ENCODE measurements around the gene BLMH.
"Not testable (repeated sequence)": the region's sequence is repeated elsewhere in the genome, so short reads cannot be mapped to it uniquely, and the experiment has no call there.

The BLMH gene

DNA sequence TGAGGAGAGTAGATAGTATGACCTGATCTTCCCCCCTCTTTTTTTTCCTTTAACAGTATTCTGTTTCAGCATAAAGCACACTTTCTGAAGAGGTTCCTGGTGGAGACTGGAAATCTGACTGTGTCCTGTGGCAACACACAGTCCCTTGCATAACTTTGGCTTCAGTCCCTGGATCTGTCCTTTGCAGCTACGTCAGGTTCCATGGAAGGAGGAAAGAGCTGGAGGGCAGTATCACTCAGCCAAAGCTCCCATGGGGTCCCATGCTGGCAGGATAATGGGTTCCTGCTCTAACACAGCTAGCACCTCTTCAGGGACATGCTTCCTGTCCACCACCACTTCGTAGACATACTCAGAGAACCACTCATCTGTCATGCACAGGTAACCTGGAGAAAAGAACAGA is 43.0 kb downstream of the BLMH start:
- no peak for DNase-seq

DNA sequence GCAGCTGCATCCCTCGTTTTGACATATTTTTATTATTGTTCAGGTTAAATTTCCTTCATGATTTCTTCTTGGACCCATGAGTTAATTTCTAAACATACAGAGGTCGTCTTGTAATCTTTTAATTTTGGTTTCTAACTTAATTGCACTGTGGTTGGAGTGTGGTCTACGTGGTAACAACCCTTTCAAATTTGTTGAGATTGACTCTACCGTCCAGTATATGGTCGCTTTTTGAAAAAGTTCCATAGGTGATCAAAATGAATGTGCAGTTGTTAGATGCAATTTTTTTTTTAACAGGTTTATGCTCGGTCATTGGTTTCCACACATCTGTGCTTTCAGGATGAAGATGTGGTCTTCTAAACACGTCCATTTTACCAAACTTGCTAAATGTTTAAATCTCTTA is 45.3 kb downstream of the BLMH start:
- DNase-seq: no peak

DNA sequence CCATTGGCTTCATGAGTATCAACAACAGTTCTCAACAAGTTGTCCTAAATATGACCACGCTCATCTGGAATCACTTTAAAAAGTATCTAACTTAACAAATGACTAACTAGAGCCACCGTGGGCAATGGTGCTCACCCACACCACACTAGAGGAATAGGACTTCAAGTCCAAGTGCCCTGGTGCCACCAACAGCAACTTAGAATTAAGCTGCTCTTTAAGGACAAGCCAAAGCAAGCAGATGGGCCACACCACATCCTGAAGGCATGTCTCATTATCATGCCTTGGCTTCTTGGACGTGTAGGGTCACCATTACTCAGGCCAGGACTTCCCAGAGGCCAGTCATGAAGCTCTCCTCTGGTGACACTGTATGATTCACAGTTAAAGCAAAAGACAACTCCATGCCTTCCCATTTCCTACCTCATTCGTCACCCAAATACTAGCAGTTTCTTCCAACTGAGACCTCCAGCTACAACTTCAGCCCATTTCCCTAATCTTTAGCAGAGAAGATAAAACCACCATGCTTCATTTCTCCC is 46.8 kb downstream of the BLMH start:
- peak; percentile 17 for DNase-seq

DNA sequence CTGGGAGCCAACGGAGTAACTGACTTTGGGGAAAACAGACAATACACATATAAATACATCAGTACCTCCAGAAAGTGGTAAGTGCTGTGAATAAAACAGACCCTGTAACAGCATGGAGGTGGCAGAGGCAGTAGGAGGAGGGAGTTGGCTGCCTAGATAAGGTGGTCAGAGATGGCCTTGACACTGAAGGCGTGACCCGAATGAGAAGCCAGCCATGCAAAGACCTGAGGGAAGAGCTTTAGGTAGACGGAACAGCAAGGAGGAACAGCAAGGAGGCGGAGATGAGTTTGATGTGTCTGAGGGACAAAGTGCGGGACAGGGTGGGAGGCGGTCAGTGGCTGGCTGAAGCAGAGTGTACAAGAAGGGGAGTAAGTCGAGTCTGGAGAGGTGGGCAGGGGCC is 48.2 kb downstream of the BLMH start:
- no peak for DNase-seq

DNA sequence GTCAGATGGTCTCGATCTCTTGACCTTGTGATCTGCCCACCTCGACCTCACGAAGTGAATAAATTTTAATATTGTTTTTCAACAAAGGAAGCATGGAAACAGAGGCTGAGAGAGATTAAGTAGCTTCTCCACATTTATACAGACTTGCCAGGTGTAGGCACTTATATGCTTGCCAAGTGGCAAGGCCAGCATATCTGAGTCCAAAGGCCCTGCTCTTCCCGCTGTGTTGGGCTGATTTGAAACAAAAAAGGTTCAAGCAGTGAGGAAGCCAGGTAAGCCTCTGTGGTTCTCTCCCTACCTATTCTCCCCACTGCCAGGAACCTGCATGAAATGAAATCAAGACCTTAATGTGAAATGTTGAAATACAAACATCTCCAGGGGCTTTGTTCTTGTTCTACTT is 48.7 kb downstream of the BLMH start:
- DNase-seq: no peak

DNA sequence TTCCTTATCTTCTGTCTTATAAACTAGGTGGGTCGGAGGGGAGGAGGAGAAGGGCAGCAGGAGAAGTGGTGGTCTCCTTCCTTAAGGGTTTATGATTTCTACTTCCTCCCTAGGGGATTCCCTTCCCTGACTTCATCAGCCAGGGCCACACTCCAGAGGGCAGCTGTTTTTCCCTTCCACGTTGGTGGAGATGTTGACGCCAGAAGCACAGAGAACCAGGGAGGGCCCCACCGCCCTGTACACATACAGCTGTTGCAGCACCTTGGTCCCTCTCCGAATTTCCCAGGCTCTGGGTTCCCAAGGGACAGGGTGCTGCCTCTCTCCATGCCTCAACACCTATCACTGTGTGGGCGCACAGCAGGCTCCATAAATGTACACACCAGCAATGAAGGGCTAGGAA is 50.7 kb downstream of the BLMH start:
- no peak for DNase-seq

DNA sequence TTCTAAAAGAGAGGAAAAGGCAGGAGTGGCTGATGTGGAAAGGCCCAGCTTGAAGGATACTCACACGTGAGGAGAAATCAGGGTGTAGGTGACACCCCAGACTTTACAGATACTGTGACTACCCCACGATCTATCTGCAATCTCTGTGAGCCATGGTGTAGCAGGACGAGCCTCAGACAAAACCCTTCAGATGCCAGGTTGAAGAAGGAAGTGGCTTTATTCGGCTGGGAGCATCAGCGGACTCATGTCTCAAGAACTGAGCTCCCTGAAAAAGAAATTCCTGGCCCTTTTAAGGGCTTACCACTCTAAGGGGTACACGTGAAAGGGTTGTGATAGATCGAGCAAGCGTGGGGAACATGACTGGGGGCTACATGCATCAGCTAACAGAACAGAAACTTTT is 51.6 kb downstream of the BLMH start:
- DNase-seq: no peak

DNA sequence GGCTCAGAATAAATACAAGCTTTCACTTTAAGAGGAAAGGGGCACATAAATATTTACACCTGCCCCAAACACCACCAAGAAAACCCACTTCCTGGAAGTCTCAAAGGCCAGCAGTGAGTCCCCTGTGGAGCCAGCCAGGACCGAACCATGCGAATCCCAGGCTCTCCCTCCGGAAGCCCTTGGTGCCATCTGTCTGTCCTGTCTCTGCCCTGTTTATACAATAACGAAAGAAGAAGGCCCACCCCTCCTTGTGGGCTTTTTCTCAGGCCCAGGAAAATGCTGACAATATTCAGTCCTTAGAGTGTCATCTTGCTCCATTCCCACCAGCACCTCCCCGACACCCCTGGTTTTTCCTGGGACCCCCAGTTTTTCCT is 52.7 kb downstream of the BLMH start:
- DNase-seq: no peak

DNA sequence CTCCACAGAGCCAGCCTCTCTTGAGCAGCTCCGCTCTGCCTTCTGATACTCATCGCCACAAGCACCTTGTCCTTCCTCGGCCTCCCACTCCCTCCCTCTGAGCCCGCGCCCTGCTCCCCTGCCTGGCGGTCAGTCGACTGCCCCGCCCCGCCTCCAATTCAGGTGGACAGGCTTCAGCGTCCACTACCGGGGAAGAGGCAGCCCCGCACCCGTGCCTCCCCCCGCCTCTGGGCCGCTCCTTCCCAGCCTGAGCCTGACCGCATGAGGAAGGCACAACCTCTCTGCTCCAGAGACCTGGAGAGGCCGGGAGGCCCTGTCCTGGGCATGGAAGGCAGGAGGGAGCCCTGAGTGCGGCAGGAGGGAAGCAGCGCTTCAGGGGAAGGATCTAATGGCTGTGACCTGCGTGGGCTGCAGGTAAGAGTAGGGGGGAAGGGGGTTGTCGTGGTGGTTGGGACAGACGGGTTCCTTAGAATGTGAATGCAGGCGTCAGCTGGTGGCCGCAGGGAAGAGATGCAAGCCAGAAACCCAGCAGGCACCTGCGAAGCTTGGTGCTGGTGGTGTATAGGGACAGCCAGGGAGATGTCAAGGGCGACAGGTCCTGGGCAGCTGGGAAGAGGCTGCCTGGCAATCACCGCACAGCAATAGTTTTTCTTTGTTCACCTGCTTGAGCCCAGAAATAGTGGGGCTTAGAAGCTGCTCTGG is 53.2 kb downstream of the BLMH start:
- DNase-seq: no peak

DNA sequence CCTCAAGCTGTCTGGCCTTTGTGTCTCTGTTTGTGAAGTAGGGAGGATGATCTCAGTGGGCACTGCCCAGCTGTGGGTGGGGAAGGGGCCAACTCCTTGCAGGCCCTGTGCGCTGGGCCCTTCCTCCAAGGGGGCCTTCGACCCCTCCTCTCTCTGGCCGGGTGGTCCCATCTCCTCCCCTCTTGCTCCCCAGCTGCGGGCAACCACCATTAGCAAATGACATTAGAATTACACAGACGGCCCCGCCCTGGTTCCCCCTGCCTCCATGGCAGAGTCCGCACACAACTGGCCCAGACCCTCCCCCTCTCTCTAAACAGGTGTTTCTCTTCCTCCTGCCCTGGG is 53.8 kb downstream of the BLMH start:
- DNase-seq: no peak

DNA sequence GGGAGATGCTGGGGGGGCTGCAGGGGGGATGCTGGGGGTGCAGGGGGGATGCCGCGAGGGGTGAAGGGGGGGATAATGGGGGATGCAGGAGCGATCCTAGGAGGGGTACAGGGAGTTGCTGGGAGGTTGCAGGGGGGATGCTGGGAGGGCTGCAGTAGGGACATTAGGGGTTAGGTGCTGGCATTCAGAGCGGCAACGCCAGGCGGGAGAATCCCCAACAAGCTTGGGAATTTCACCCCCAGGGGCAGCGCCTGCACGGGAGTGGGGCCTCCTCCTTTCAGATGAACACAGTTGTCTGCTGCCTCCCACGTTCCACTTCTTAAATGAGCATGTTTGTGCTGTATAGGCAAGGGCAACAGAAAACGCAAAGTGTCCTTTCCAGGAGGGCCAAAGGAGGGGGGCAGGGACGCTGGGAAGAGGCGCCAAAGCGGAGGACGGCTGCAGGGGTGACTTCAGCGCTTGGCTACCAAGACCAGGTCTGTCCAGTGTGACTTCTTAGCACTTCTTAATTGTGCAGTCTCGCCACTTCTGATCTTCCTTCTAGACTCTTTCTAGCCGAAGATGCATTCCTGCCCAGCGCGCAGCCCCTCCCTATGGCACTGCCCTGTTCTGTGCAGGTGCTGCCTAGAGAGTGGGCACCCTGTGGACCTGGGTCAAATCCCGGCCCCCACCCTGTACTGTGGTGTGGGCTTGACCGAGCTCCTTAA is 54.3 kb downstream of the BLMH start:
- no peak for DNase-seq

DNA sequence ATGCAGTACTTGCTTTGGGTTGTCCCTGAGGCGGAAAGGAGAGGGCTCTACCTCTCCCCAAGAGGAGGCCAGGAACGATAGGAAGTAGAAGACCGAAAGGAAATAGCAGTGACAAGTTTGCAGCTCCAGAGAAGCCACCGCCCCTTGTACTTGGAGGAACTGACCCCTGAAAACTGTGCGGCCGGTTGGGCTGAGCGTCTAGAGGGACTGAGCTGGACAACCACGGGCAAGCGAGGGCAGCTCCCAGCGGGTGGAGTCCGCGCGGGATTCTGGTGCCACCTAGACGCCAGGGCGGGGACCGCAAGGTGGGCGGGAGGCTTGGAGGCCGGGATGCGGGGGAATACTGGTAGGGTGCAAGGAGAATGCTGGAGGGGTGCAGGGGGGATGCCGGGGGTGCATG is 55.0 kb downstream of the BLMH start:
- DNase-seq: no peak

DNA sequence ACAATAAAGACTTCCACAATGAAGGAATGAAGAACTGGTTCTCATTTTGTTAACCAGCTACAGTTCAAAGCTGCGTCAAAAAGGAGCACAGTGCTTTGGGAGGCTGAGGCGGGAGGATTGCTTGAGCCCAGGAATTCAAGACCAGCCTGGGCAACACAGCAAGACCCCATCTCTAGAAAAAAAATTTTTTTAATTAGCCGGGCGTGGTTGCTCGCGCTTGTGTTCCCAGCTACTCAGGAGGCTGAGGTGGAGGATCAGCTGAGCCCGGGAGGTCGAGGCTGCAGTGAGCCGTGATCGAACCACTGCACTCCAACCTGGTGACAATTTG is 55.5 kb downstream of the BLMH start:
- no peak for DNase-seq

DNA sequence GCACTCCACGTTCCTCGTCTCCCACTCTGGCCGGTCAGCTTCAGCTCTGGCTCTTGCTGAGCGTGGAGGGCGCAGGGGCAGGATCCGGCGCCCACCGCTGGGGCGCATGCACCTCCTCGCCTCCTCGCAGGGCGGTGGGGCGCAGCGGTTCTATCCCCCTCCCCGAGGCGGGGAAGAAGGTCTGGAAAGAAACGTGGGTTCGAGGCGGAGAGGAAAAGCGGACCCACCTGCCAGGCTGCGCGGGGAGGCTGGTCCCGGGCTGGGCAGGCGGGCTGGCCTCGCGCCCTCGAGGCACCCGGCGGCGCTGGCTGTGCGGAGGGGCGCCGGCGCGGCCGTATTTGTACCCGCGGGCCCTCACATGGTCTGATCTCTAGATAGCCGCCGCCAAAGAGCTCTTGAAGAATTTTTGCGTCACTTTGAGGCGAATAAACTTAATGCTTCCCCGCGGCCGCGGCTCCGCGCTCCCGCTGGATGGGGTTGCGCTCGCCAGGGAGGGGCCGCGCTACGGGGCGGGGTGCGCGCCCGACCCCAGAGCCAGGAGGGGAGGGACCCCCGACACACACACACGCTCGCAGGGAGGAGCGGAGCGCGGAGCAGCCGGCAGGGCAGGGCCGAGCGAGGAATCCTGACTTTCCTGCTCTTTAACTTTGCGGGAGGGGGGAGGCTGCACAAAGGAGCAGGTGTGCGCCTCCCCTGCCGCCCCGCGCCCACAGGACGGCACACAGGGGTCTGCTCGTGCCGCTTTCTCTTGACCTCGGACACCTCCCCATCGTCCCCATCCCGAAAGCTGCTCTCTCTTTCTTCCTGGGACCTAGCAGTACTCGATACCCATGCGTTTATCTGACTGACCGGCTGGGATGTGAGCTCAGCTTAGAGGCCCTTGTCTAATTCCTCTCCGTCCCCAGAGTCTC is 56.1 kb downstream of the BLMH start, which contains the start of gene SLC6A4:
TSS of gene SLC6A4 (minus strand) at position 312 of the 911 bp plus-strand sequence. CDS start 13,739 bp downstream, outside the sequence.
- no peak for DNase-seq

DNA sequence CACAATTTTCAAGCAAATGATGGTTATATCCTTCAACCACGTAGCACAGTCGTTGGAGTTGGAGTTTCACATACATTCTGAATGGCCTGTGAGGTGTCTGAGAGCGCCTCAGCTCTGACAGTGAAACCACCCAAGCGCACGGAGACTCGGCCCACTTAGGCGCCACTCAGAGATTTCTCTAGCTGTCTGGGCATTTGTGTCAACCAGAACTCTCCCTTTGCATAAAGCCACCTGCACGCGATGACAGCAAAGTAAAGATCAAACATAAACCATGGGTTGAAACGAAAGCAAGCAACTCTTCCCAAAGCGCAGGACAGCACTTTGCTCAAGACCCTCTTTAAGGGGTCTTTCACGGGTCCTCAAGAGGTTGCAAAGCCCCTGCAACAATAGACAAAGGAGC is 56.8 kb downstream of the BLMH start:
- no peak for DNase-seq

DNA sequence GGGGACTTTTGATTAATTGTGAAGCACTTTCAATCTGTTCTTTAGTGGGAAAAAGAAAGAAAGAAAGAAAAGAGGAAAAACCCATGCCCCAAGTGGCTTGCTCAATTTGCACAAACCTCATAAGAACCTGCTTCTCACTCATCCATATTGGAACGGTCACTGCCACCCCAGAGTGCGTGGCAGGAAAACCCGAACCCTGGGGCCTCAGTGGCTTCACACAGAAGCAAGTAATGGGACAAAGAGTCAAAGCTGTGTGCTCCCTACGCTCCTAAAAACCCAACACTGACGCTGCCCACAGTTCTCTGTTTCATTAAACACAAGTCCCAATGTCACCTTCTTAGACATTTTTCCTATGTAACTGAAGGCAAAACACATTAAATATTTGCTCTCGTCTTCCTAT is 57.4 kb downstream of the BLMH start:
- DNase-seq: no peak

DNA sequence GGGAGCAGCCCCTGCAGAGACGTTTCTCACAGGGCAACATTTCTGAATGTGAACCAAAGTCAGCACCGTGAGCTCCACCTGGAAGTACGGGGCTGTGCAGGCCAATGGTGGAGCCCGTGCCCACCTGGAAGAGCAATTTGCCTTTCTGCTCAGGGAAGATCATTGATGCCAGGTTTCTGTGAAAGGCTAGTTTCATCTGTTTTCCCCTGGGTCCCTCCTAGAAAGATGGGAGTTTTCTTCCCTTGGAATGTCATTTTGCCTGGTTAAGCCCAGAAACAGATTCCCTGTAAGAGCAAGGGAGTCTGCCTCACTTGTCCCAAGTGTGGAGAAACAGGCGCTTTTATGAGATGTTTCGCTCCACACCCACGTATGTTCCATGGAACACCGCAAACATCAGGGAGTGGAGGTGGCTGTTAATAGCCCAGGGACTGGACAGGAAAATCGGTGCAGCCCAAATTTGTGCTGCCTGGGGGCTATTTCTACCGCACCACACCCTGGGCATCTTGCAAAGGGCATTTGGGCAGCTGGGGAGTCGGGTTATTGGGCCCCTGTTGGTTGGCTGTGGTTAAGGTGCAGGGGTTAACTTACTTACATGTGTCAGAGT is 58.8 kb downstream of the BLMH start:
- no peak for DNase-seq

DNA sequence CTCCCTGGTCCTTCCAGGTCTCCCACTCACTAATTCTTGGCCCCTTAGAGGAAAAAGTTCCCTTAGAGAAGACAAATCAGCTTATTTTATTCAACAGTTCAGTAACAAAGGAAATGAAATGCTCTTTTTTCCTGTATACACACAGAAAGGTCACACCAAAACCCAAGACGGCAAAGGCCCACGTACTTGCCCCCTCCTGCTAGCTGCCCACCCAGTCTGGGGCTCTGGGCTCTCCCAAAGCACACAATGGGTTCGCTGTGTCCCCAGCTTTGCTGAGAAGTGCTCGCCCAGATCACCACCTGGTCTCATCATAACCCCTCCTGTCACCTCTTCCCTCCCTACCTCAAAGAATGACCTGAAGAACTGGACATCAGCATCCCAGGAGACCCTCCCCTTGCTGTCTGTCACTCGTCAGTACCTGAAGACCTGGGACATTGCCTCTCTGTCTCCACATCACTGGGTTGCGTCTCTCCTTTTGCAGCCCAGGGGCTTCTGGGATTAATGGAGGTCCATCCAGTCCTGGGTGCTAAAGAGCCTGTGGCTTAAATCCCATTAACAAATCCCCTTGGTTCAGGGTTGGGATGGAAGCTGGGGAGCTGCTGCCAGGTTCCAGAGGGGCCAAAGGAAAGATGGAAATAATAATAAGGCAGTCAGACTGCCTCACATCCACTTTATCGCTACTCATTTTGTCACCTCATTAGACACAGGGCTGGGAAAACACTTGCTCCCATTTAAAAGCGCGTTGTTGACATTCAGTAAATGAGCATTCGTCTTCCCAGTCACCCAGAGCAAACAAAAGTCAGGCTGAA is 59.5 kb downstream of the BLMH start:
- no peak for DNase-seq

DNA sequence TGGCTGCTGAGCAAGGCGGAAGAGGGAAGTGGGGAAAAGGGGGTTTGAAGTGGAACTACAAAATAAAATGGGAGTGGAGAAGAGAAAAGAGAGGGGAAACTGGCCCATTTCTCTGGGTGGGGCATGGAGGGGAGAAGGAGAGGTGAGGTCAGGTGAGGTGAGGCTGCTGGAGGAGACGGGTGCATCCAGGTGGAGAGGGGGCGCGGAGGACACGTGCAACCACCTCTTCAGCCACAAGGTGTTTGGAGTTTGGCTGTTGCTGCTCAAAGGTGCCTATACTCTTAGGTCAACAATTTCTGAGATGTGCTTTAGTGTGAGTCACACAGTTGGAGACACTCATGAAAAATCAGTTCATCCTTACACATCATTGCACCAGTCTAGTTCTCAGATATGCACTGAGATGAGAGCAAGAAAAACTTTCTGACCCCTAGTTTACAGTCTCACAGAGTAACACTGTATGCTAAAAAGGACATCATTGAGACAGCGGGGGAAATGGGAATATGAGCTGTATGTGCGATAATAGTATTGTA is 61.1 kb downstream of the BLMH start:
- DNase-seq: peak; percentile 25

DNA sequence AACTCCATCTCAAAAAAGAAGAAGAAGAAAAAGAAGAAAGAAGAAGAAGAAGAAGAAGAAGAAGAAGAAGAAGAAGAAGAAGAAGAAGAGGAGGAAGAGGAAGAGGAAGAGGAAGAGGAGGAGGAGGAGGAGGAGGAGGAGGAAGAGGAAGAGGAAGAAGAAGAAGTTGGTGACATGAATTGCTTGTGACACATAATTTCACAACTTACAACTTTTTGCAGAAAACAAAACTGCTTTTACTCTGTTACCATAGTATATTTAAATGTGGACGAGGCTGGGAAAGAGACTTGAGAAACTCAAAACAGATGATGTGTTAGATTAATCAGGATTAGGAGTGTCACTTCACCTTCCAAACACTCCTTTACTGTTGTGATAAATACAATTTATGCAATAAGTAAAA is 61.7 kb downstream of the BLMH start:
- DNase-seq: not testable (repeated sequence)

DNA sequence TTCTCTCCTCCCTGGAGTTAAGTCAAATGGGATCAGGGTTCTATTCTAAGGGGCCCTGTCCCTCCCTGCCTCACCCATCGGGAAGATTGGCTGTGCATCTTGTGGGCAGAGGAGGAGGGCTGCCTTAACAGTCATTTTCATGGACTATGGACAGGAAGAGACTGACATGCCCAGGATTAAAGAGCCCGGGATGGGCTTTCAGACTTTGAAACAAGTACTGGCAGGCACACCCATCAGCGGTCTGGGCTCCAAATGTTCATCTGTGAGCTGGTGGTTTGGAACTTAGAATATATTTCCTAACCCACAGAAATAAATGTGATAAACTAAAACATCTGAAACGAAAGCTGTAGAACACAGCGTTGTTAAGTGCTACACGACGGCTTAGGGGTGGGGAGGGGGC is 62.7 kb downstream of the BLMH start:
- DNase-seq: peak; percentile 23

DNA sequence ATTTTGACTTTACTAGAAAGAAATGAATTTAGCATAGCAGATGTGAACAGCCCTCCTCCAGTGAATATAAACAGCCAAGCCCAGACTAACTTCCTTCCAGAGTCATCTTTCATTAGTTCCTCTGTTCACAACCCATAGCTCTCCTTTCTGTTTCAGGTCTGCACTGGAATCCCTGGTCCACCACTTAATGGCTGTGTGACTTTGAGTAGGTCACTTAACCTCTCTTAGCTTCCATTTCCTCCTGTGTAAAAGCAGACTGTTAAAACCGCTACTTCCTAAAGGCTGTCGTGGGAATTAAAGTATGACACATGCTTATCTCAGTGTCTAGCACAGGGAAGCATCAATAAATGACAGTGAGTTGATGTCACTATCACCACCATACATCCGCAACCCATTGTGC is 63.7 kb downstream of the BLMH start:
- no peak for DNase-seq

Measured in fibroblast of skin of abdomen (primary cell).